ENCODE results near the gene IGFBP3. TPM values are rescaled to one million over a fixed set of nuclear protein-coding genes. Genes with fewer than 3 reads are reported as not detected.

The IGFBP3 gene
- total and polyA plus RNA-seq, 2 of the 13 experiments (the other 11 are each of a cell fraction or from before 2014, with no cell fraction given), result 57.5 TPM; not detected in 1

- no peaks in the 10 kb centered on the region for H3K79me2 ChIP-seq (ENCODE audit: insufficient read depth, low read length)
- no peak overlapping the region for H3K9ac ChIP-seq (ENCODE audit: insufficient read depth, low read depth, low read length)
- no peaks in the 10 kb centered on the region for H3K9me3 ChIP-seq (ENCODE audit: low read length)
- H4K20me1 ChIP-seq (ENCODE audit: insufficient read depth, low read length), result peaks cover 7% of the 10 kb centered on the region; the same call in 1 of the 2 replicates
- no TSS peak for BruUV-seq (replicated peaks)
- peaks cover 25% of the 10 kb centered on the region for H3K4me1 ChIP-seq (ENCODE audit: insufficient read depth, low read length)
- ATAC-seq (no peak), DNase-seq (ENCODE audit: low spot score) (no peak), FAIRE-seq (no peak)
- intact Hi-C loops (cut with micrococcal nuclease; ENCODE audit: unreplicated experiment) (loop anchor here (1.0 to 10.0 kb wide), 6 partner anchors 182 to 1258 kb away; no protein-coding TSS in a partner anchor), in situ Hi-C loops (cut with HindIII; ENCODE audit: extremely low pct_ligation_motif_present, low pct_unique_long_range_greater_than_20kb) (loop anchor here (5.0 kb wide), 2 partner anchors 429 to 1164 kb away; no protein-coding TSS in a partner anchor)
- no peak overlapping the region for H3K4me2 ChIP-seq (ENCODE audit: low read depth, low read length)
- POLR2A ChIA-PET, result no interaction called here
- no peak overlapping the region for H2AFZ ChIP-seq (ENCODE audit: low read length)
- CTCF ChIA-PET (ENCODE audit: low intra/inter-chr PET ratio, low total read pairs), result interaction anchor here (1.6 to 2.9 kb wide), 5 partner anchors 16 to 1258 kb away, joined by 3 to 52 read pairs (median 6); no protein-coding TSS in a partner anchor
- no peaks in the 10 kb centered on the region for H3K36me3 ChIP-seq (replicated peaks in 1 of 2; ENCODE audit: control insufficient read depth in 1 of 2, insufficient read depth in 2 of 2, low read length in 2 of 2)
- no peak overlapping the region for H3K27ac ChIP-seq (ENCODE audit: extremely low read length, insufficient read depth, low read length)
- TF ChIP-seq ZMAT3 (CRISPR knock-in tag; conservative IDR thresholded peaks at IDR 0.05), result no peak
- no peak for TF ChIP-seq KDM5A (IDR thresholded peaks at IDR 0.05; ENCODE audit: borderline replicate concordance, low read length)
- no peak for TF ChIP-seq ZNF138 (CRISPR knock-in tag; IDR thresholded peaks at IDR 0.05; ENCODE audit: low read depth)
- TF ChIP-seq JUND (CRISPR knock-in tag; IDR thresholded peaks at IDR 0.05), result no peak
- no peak for TF ChIP-seq ZNF124 (CRISPR knock-in tag; IDR thresholded peaks at IDR 0.05)
- TF ChIP-seq ARNT2 (CRISPR knock-in tag; IDR thresholded peaks at IDR 0.05; ENCODE audit: low read depth), result no peak
- no peak for TF ChIP-seq KDM5B (CRISPR knock-in tag; IDR thresholded peaks at IDR 0.05; ENCODE audit: borderline replicate concordance)
- no peak for TF ChIP-seq ZMYM4 (CRISPR knock-in tag; IDR thresholded peaks at IDR 0.05)
- no peak for TF ChIP-seq ATF1 (CRISPR knock-in tag; IDR thresholded peaks at IDR 0.05)
- no peak for TF ChIP-seq ATRX (CRISPR knock-in tag; IDR thresholded peaks at IDR 0.05; ENCODE audit: borderline replicate concordance)
- TF ChIP-seq MEIS1 (CRISPR knock-in tag; IDR thresholded peaks at IDR 0.05; ENCODE audit: borderline replicate concordance), result no peak
- TF ChIP-seq ZZZ3 (CRISPR knock-in tag; IDR thresholded peaks at IDR 0.05; ENCODE audit: borderline replicate concordance), result no peak
- TF ChIP-seq ZNF773 (CRISPR knock-in tag; IDR thresholded peaks at IDR 0.05; ENCODE audit: borderline replicate concordance), result no peak
- no peak for TF ChIP-seq YEATS2 (CRISPR knock-in tag; IDR thresholded peaks at IDR 0.05; ENCODE audit: borderline replicate concordance)
- TF ChIP-seq NFE2L1 (CRISPR knock-in tag; IDR thresholded peaks at IDR 0.05; ENCODE audit: borderline replicate concordance), result no peak
- peaks cover 7 to 53% of the 10 kb centered on the region in 2 experiments; a peak in 4 of 5 replicates for H3K27me3 ChIP-seq (ENCODE audit: control insufficient read depth in 1 of 2, insufficient read depth in 2 of 2, low read length in 2 of 2)
- H3K4me3 ChIP-seq (replicated peaks in 1 of 3; ENCODE audit: insufficient read depth in 1 of 3, low read depth in 2 of 3, low read length in 3 of 3), result no peak overlapping the region
- WGBS (ENCODE audit: low lambda C conversion rate), result 32% methylated on average over 11 of the region's 11 CpGs
These were observed 1.7 kb upstream of the IGFBP3 start for GRCh38 chr7:45922810-45923209.

All from HepG2 (cell line).